HepG2 (cell line): ENCODE data around the gene CTSO. TPM values are rescaled to one million over a fixed set of nuclear protein-coding genes. Genes with fewer than 3 reads are reported as not detected.

ENCODE experiments used
- ATAC-seq: fragments of 200-7000 bp; cut with Tn5 transposase; 3 replicates; pipeline ENCODE4 v1.9.1; 2020; ENCODE audit warnings: mild to moderate bottlenecking, moderate library complexity
- BruUV-seq: library from RNA; stranded (reverse); fragments of 400-500 nt; replicated peaks from 2 replicates; lab custom pipeline; 2021; lab: Mats Ljungman, UMichigan
- CTCF ChIA-PET: fragments of 300-600 bp; formaldehyde crosslinking; extraction: SDS; loops from one replicate; lab custom pipeline; 2021; ENCODE audit warnings: low total read pairs, inconsistent platforms, low intra/inter-chr PET ratio; lab: Yijun Ruan, JAX
- POLR2A ChIA-PET: fragments of 350-600 bp; sonication (Branson Sonifier 250); formaldehyde crosslinking; loops from one replicate; lab custom pipeline; 2020; ENCODE audit warnings: antibody characterized with exemption, inconsistent platforms; lab: Yijun Ruan, JAX
- DNase-seq: peaks from one replicate; pipeline ENCODE4 v3.0.0-alpha.2; 2015; ENCODE audit warnings: low spot score
- FAIRE-seq: peaks from 3 replicates; lab custom pipeline; 2011; peaks lifted over from hg19 to GRCh38; lab: Jason Lieb, UNC
- H2AFZ ChIP-seq: one replicate; pipeline ENCODE4 v1.6.1; 2011; ENCODE audit warnings: low read length, inconsistent platforms
- H3K27ac ChIP-seq: fragments of 300-600 bp; 3 replicates; pipeline ENCODE4 v1.8.0; 2011; ENCODE audit warnings: mixed run types, mild to moderate bottlenecking, mixed read lengths, low read length, inconsistent platforms; ENCODE audit not compliant: insufficient read depth; ENCODE audit errors: extremely low read length
- H3K27me3 ChIP-seq, 2 experiments: fragments of 200-600 bp in 1 of 2; 2 replicates in 1 of 2; 3 replicates in 1 of 2; pipeline versions ENCODE4 v1.6.0 to v1.8.0; 2011; ENCODE audit warnings: low read length in 2 of 2, mild to moderate bottlenecking in 2 of 2, moderate library complexity in 2 of 2, inconsistent platforms in 1 of 2; ENCODE audit not compliant: insufficient read depth in 2 of 2, control insufficient read depth in 1 of 2
- H3K36me3 ChIP-seq, 2 experiments: fragments of 200-600 bp in 1 of 2; replicated peaks in 1 of 2; 2 replicates in 1 of 2; 3 replicates in 1 of 2; pipeline versions ENCODE4 v1.5.1 to v1.8.0; 2011; ENCODE audit warnings: low read length in 2 of 2, inconsistent platforms in 1 of 2; ENCODE audit not compliant: insufficient read depth in 2 of 2, control insufficient read depth in 1 of 2
- H3K4me1 ChIP-seq: 2 replicates; pipeline ENCODE4 v1.5.1; 2012; ENCODE audit warnings: low read length, inconsistent platforms; ENCODE audit not compliant: insufficient read depth
- H3K4me2 ChIP-seq: 2 replicates; pipeline ENCODE4 v1.6.0; 2011; ENCODE audit warnings: low read depth, low read length, inconsistent platforms
- H3K4me3 ChIP-seq, 3 experiments: fragments of 200-600 bp in 1 of 3; sonication (generic), shearing (Covaris generic) in 1 of 3; replicated peaks in 1 of 3; 2 replicates each; pipeline ENCODE4 v1.5.1; 2011 to 2016; ENCODE audit warnings: low read length in 3 of 3, inconsistent platforms in 2 of 3, low read depth in 2 of 3, mild to moderate bottlenecking in 2 of 3, control low read depth in 1 of 3, mixed read lengths in 1 of 3; ENCODE audit not compliant: insufficient read depth in 1 of 3
- H3K79me2 ChIP-seq: one replicate; pipeline ENCODE4 v1.6.1; 2011; ENCODE audit warnings: low read length, inconsistent platforms; ENCODE audit not compliant: insufficient read depth
- H3K9ac ChIP-seq: 2 replicates; pipeline ENCODE4 v1.6.0; 2011; ENCODE audit warnings: mild to moderate bottlenecking, low read depth, low read length, inconsistent platforms; ENCODE audit not compliant: insufficient read depth
- H3K9me3 ChIP-seq: 2 replicates; pipeline ENCODE4 v1.5.1; 2012; ENCODE audit warnings: mild to moderate bottlenecking, low read length
- H4K20me1 ChIP-seq: 2 replicates; pipeline ENCODE4 v1.6.0; 2011; ENCODE audit warnings: inconsistent platforms, mild to moderate bottlenecking, low read length, moderate library complexity; ENCODE audit not compliant: insufficient read depth
- ARHGAP35 ChIP-seq: sonication (generic); formaldehyde crosslinking; IDR thresholded peaks from 2 replicates; pipeline ENCODE4 v1.9.0; 2022; ENCODE audit warnings: mild to moderate bottlenecking, inconsistent platforms, moderate library complexity, missing genetic modification reagents, borderline replicate concordance
- NFE2L1 ChIP-seq: sonication (generic); formaldehyde crosslinking; IDR thresholded peaks from 2 replicates; pipeline ENCODE4 v1.4.0; 2020; ENCODE audit warnings: missing genetic modification reagents, mild to moderate bottlenecking, borderline replicate concordance
- RBM39 ChIP-seq: fragments of 200-400 bp; formaldehyde crosslinking; IDR thresholded peaks from one replicate; pipeline ENCODE4 v1.6.1; 2018; ENCODE audit warnings: antibody characterized with exemption, mild to moderate bottlenecking, low read depth, low read length; ENCODE audit not compliant: poor library complexity, severe bottlenecking
- SOX5 ChIP-seq: IDR thresholded peaks from 2 replicates; pipeline ENCODE4 v1.6.1; 2016; ENCODE audit warnings: borderline replicate concordance
- TMF1 ChIP-seq: sonication (generic); formaldehyde crosslinking; IDR thresholded peaks from 2 replicates; pipeline ENCODE4 v1.8.1; 2022; ENCODE audit warnings: low read depth, missing genetic modification reagents
- ZBTB42 ChIP-seq: sonication (generic); formaldehyde crosslinking; IDR thresholded peaks from 2 replicates; pipeline ENCODE4 v1.5.0; 2020; ENCODE audit warnings: mild to moderate bottlenecking, missing genetic modification reagents
- ZFY ChIP-seq: sonication (generic); formaldehyde crosslinking; IDR thresholded peaks from 2 replicates; pipeline ENCODE4 v1.4.0; 2020; ENCODE audit warnings: missing genetic modification reagents
- ZNF329 ChIP-seq: sonication (generic); formaldehyde crosslinking; IDR thresholded peaks from 2 replicates; pipeline ENCODE4 v1.9.0; 2021; ENCODE audit warnings: low read depth, mild to moderate bottlenecking, missing genetic modification reagents
- ZNF549 ChIP-seq: sonication (generic); formaldehyde crosslinking; IDR thresholded peaks from 2 replicates; pipeline ENCODE4 v1.5.0; 2020; ENCODE audit warnings: missing genetic modification reagents
- ZNF670 ChIP-seq: sonication (generic); formaldehyde crosslinking; IDR thresholded peaks from 2 replicates; pipeline ENCODE4 v1.8.0; 2022; ENCODE audit warnings: mild to moderate bottlenecking, missing genetic modification reagents, borderline replicate concordance
- whole genome bisulfite sequencing: methylation state at CpG from one replicate; pipeline ENCODE4 v1.1.6; 2017; ENCODE audit warnings: low lambda C conversion rate; 5-methylcytosine and 5-hydroxymethylcytosine counted together
- in situ Hi-C: cut with HindIII; loops from 2 replicates; pipeline ENCODE4 v1.10.0; 2017; ENCODE audit warnings: low pct_unique_long_range_greater_than_20kb; ENCODE audit not compliant: extremely low pct_ligation_motif_present
- intact Hi-C: fragments of 100-400 bp; cut with micrococcal nuclease; formaldehyde crosslinking; loops from one replicate; pipeline ENCODE4 v1.10.0; 2022; ENCODE audit not compliant: unreplicated experiment
- polyA plus RNA-seq, 8 experiments: library from polyadenylated mRNA; depleted of rRNA in 3 of 8; stranded (reverse) in 7 of 8; unstranded in 1 of 8; fragments of >200 nt; fragmentation: Illumina TruSeq in 4 of 8; extraction: Trizol in 4 of 8; gene quantifications; 2 replicates each; pipeline versions ENCODE4 v1.2.1 to v1.2.3, GENCODE V29; 2011 to 2016; ENCODE audit warnings: low read depth in 4 of 8, missing spikeins in 1 of 8, mixed read lengths in 1 of 8; ENCODE audit not compliant: insufficient read depth in 1 of 8
- total RNA-seq, 5 experiments: library from RNA; depleted of rRNA; stranded (reverse); fragments of >200 nt; fragmentation: Illumina TruSeq; extraction: Trizol; gene quantifications; 2 replicates each; pipeline ENCODE4 v1.2.3, GENCODE V29; 2016; ENCODE audit warnings: low read depth in 1 of 5
- TF ChIP-seq, protein P1 (sequence below): sonication (generic); formaldehyde crosslinking; IDR thresholded peaks from 2 replicates; pipeline ENCODE4 v1.8.0; 2022; ENCODE audit warnings: mild to moderate bottlenecking, missing genetic modification reagents, moderate library complexity
- TF ChIP-seq, protein P2 (sequence below): IDR thresholded peaks from 2 replicates; pipeline ENCODE4 v1.6.1; 2016

Gene CTSO
- total and polyA plus RNA-seq, 2 of the 13 experiments (the other 11 are each of a cell fraction or from before 2014, with no cell fraction given): 0.07 to 0.17 TPM

DNA sequence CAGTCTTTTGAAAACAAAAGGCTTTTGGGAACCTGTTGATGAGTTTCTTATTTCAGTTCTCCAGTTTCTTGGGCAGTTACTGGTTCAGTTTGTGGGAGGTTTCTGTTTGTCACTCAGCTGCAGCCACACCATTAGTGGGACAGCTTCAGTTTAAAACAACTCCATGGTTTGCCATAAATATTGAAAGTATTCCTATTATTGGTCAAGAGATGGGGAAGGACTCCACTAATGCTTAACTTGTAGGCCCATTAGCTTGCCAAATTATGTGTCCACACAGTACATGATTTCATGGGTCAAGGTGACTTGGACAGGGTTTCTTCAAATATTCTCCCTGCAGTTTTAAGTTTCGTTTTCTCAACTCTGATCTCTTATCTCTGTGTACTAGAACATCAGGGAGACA lies 72.1 kb downstream of the CTSO start:
- ATAC-seq: no peak
- H3K36me3 ChIP-seq: no peaks in the 10 kb centered on the region
- TF ChIP-seq RBM39 (no peak), SOX5 (CRISPR knock-in tag) (no peak), TMF1 (CRISPR knock-in tag) (no peak), ZNF670 (CRISPR knock-in tag) (no peak), ZNF549 (CRISPR knock-in tag) (no peak), ZBTB42 (CRISPR knock-in tag) (no peak), ARHGAP35 (CRISPR knock-in tag) (no peak), ZFY (CRISPR knock-in tag) (no peak), ZNF329 (CRISPR knock-in tag) (no peak), NFE2L1 (no peak)
- TF ChIP-seq, protein P1, sequence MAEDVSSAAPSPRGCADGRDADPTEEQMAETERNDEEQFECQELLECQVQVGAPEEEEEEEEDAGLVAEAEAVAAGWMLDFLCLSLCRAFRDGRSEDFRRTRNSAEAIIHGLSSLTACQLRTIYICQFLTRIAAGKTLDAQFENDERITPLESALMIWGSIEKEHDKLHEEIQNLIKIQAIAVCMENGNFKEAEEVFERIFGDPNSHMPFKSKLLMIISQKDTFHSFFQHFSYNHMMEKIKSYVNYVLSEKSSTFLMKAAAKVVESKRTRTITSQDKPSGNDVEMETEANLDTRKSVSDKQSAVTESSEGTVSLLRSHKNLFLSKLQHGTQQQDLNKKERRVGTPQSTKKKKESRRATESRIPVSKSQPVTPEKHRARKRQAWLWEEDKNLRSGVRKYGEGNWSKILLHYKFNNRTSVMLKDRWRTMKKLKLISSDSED (CRISPR knock-in tag): no peak
- TF ChIP-seq, protein P2, sequence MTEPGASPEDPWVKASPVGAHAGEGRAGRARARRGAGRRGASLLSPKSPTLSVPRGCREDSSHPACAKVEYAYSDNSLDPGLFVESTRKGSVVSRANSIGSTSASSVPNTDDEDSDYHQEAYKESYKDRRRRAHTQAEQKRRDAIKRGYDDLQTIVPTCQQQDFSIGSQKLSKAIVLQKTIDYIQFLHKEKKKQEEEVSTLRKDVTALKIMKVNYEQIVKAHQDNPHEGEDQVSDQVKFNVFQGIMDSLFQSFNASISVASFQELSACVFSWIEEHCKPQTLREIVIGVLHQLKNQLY: no peak
- ChIA-PET POLR2A (no interaction called here), CTCF (no interaction called here)
- H3K27me3 ChIP-seq: no peaks in the 10 kb centered on the region; a peak in 1 of 5 replicates
- WGBS: 0% methylated on average over 1 of the region's 1 CpG
- FAIRE-seq: no peak
- H3K79me2 ChIP-seq: no peaks in the 10 kb centered on the region
- no peak overlapping the region for H3K9ac ChIP-seq
- no TSS peak for BruUV-seq
- no peaks in the 10 kb centered on the region for H4K20me1 ChIP-seq
- H3K4me1 ChIP-seq: no peaks in the 10 kb centered on the region
- no peak overlapping the region for H3K27ac ChIP-seq
- intact Hi-C loops: no loop called here
- no peak overlapping the region for H3K4me2 ChIP-seq
- DNase-seq: no peak
- no peak overlapping the region for H2AFZ ChIP-seq
- in situ Hi-C loops: no loop called here
- peaks cover 6% of the 10 kb centered on the region; the same call in 1 of the 2 replicates for H3K9me3 ChIP-seq
- H3K4me3 ChIP-seq: no peak overlapping the region
